Measurements from ENCODE around the gene HJV. TPM values are rescaled to one million over a fixed set of nuclear protein-coding genes. Genes with fewer than 3 reads are reported as not detected.

The HJV gene
- total RNA-seq, 1 experiment from 2014 or later, result not detected

DNA sequence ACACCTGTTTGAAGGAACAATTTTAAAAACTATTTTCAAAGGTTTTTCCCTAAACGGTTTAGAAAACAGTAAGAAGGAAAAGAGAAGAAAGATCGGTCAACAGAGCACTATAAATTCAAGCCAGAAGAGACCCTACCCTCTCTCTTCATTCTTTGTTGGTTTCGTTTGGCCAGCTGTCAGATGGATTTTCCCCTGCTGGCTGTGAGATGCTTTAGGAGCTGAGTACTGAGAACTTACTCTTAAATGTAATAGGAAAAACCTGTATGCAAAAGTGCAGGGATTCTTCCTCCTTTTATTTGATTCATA, 23.9 kb downstream of the HJV start:
- Histone ChIP-seq H2BK5ac (ENCODE audit: insufficient read length, low read length) (no peak overlapping the region), H3K56ac (ENCODE audit: insufficient read length, low read depth, low read length) (no peak overlapping the region), H3K23me2 (ENCODE audit: insufficient read length, low read depth, low read length, poor library complexity, severe bottlenecking) (peaks cover 19% of the 10 kb centered on the region), H3K79me1 (ENCODE audit: insufficient read depth, low read depth, low read length, poor library complexity, severe bottlenecking) (peaks cover 7% of the 10 kb centered on the region), H4K20me1 (ENCODE audit: control insufficient read depth, insufficient read depth, insufficient read length) (no peaks in the 10 kb centered on the region), H2AK5ac (ENCODE audit: insufficient read length, low read length) (no peak overlapping the region), H3K14ac (ENCODE audit: insufficient read depth, low read length) (no peak overlapping the region), H4K8ac (replicated peaks; ENCODE audit: insufficient read length, low read depth, low read length) (no peak overlapping the region), H3K9ac (ENCODE audit: extremely low read depth, insufficient read length, low read length) (no peak overlapping the region), H3K79me2 (ENCODE audit: insufficient read depth, low read length) (peaks cover 3% of the 10 kb centered on the region; the same call in 1 of the 2 replicates), H2BK20ac (ENCODE audit: low read depth, low read length, poor library complexity, severe bottlenecking) (no peak overlapping the region), H4K5ac (ENCODE audit: insufficient read length, low read depth, low read length) (no peak overlapping the region), H2AFZ (ENCODE audit: low read length) (no peak overlapping the region), H3K23ac (ENCODE audit: insufficient read length, low read depth, low read length) (no peak overlapping the region), H3T11ph (ENCODE audit: low read length) (no peak overlapping the region), H2BK12ac (ENCODE audit: insufficient read length, low read depth, low read length) (no peak overlapping the region), H3K9me3 (ENCODE audit: control insufficient read depth, low read depth, low read length) (no peaks in the 10 kb centered on the region), H3K4me1 (ENCODE audit: insufficient read depth, low read length) (peaks cover 5% of the 10 kb centered on the region; the same call in 1 of the 2 replicates), H2BK15ac (ENCODE audit: low read depth, low read length) (no peak overlapping the region), H2BK120ac (ENCODE audit: low read depth, low read length, poor library complexity, severe bottlenecking) (no peak overlapping the region), H3K4ac (ENCODE audit: low read depth, low read length) (no peak overlapping the region), H3K18ac (ENCODE audit: insufficient read length, low read depth, low read length) (no peak overlapping the region), H4K91ac (ENCODE audit: insufficient read length, low read depth, low read length) (no peak overlapping the region), H3K4me2 (ENCODE audit: insufficient read depth, insufficient read length, low read length) (peak overlapping the region; percentile 60), H3K27me3 (ENCODE audit: insufficient read depth, low read length) (no peaks in the 10 kb centered on the region), H3K27ac (ENCODE audit: insufficient read length, low read depth, low read length) (no peak overlapping the region)
- TF ChIP-seq, protein P1, sequence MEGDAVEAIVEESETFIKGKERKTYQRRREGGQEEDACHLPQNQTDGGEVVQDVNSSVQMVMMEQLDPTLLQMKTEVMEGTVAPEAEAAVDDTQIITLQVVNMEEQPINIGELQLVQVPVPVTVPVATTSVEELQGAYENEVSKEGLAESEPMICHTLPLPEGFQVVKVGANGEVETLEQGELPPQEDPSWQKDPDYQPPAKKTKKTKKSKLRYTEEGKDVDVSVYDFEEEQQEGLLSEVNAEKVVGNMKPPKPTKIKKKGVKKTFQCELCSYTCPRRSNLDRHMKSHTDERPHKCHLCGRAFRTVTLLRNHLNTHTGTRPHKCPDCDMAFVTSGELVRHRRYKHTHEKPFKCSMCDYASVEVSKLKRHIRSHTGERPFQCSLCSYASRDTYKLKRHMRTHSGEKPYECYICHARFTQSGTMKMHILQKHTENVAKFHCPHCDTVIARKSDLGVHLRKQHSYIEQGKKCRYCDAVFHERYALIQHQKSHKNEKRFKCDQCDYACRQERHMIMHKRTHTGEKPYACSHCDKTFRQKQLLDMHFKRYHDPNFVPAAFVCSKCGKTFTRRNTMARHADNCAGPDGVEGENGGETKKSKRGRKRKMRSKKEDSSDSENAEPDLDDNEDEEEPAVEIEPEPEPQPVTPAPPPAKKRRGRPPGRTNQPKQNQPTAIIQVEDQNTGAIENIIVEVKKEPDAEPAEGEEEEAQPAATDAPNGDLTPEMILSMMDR (conservative IDR thresholded peaks at IDR 0.05), result no peak
- H3K36me3 Mint-ChIP-seq (ENCODE audit: insufficient read depth in 1 of 3, low read depth in 3 of 3), result peaks cover 29 to 39% (median 31%) of the 10 kb centered on the region in 3 experiments
- no CpG with 5 or more reads among the region's 3 CpGs for WGBS (ENCODE audit: extremely low coverage, insufficient read length, low lambda C conversion rate)
- DNase-seq, result no peak
- peaks cover 0 to 3% of the 10 kb centered on the region in 2 experiments; a peak in 2 of 5 replicates for H3K9me3 Mint-ChIP-seq
- H3K27ac Mint-ChIP-seq, result peak overlapping the region in 1 of 3 experiments; percentile 93; a peak in 2 of 7 replicates
- H3K4me3 Mint-ChIP-seq, result peak overlapping the region; percentile 87 to 99; a peak in 4 of 5 replicates
- H3K27me3 Mint-ChIP-seq (ENCODE audit: low read depth), result no peaks in the 10 kb centered on the region
- H3K4me1 Mint-ChIP-seq, result peaks cover 48% of the 10 kb centered on the region in 2 experiments

Data from H9 (cell line).